K562 (cell line): ENCODE data around the gene DZIP1. TPM values are rescaled to one million over a fixed set of nuclear protein-coding genes. Genes with fewer than 3 reads are reported as not detected.

ENCODE experiments used
- ATAC-seq: fragments of 200-7000 bp; cut with Tn5 transposase; 3 replicates; pipeline ENCODE4 v1.9.1; 2020; ENCODE audit warnings: moderate library complexity
- BruUV-seq: library from RNA; stranded (reverse); fragments of 400-500 nt; replicated peaks from 2 replicates; lab custom pipeline; 2021; lab: Mats Ljungman, UMichigan
- CTCF ChIA-PET: fragments of 300-600 bp; formaldehyde crosslinking; extraction: SDS; loops from one replicate; lab custom pipeline; 2021; ENCODE audit warnings: low intra/inter-chr PET ratio; lab: Yijun Ruan, JAX
- POLR2A ChIA-PET: fragments of 300-600, 350-650 bp; sonication (Branson Sonifier 250); formaldehyde crosslinking; extraction: SDS; loops from one replicate; lab custom pipeline; 2021; ENCODE audit warnings: antibody characterized with exemption, inconsistent platforms; lab: Yijun Ruan, JAX
- DNase-seq, 4 experiments: peaks; one replicate each; pipeline versions ENCODE4 v3.0.0 to v3.0.0-alpha.2; 2011 to 2018; ENCODE audit warnings: low spot score in 3 of 4, mixed read lengths in 3 of 4; ENCODE audit errors: extremely low read depth in 1 of 4
- FAIRE-seq: peaks from 2 replicates; lab custom pipeline; 2011; peaks lifted over from hg19 to GRCh38; lab: Jason Lieb, UNC
- H2AFZ ChIP-seq: 2 replicates; pipeline ENCODE4 v1.6.0; 2011; ENCODE audit warnings: low read depth, low read length, control low read depth, inconsistent platforms
- H3K27ac ChIP-seq: fragments of 200-600 bp; 3 replicates; pipeline ENCODE4 v1.8.0; 2011; ENCODE audit warnings: low read depth, mild to moderate bottlenecking, control low read depth, inconsistent platforms, low read length, moderate library complexity, mixed read lengths; ENCODE audit errors: extremely low read depth
- H3K27me3 ChIP-seq, 2 experiments: fragments of 300-600 bp in 1 of 2; 2 replicates in 1 of 2; 3 replicates in 1 of 2; pipeline versions ENCODE4 v1.6.0 to v1.8.0; 2011; ENCODE audit warnings: inconsistent platforms in 2 of 2, low read length in 2 of 2, mild to moderate bottlenecking in 1 of 2, mixed read lengths in 1 of 2, moderate library complexity in 1 of 2; ENCODE audit not compliant: control insufficient read depth in 2 of 2, insufficient read depth in 2 of 2
- H3K36me3 ChIP-seq: fragments of 300-600 bp; 3 replicates; pipeline ENCODE4 v1.8.0; 2011; ENCODE audit warnings: mild to moderate bottlenecking, low read length, inconsistent platforms; ENCODE audit not compliant: control insufficient read depth, insufficient read depth
- H3K4me1 ChIP-seq, 2 experiments: fragments of 200-600 bp in 1 of 2; replicated peaks in 1 of 2; 2 replicates in 1 of 2; 3 replicates in 1 of 2; pipeline versions ENCODE4 v1.5.1 to v1.8.0; 2011; ENCODE audit warnings: inconsistent platforms in 2 of 2, low read length in 2 of 2, mild to moderate bottlenecking in 1 of 2, mixed read lengths in 1 of 2, moderate library complexity in 1 of 2; ENCODE audit not compliant: control insufficient read depth in 2 of 2, insufficient read depth in 2 of 2
- H3K4me2 ChIP-seq: 2 replicates; pipeline ENCODE4 v1.6.1; 2011; ENCODE audit warnings: low read length, control low read depth, inconsistent platforms, mixed read lengths; ENCODE audit not compliant: insufficient read depth
- H3K4me3 ChIP-seq: fragments of 200-600 bp; sonication (generic), shearing (Covaris generic); 2 replicates; pipeline ENCODE4 v1.5.1; 2016; ENCODE audit warnings: control low read depth, inconsistent platforms
- H3K79me2 ChIP-seq: fragments of 200-600 bp; 3 replicates; pipeline ENCODE4 v1.8.0; 2011; ENCODE audit warnings: low read length, inconsistent platforms; ENCODE audit not compliant: control insufficient read depth, insufficient read depth
- H3K9ac ChIP-seq, 2 experiments: 2 replicates each; pipeline versions ENCODE4 v1.6.0 to v1.6.1; 2011; ENCODE audit warnings: low read depth in 2 of 2, low read length in 2 of 2, control low read depth in 1 of 2, inconsistent platforms in 1 of 2, mild to moderate bottlenecking in 1 of 2, mixed read lengths in 1 of 2; ENCODE audit not compliant: insufficient read depth in 1 of 2
- H3K9me1 ChIP-seq: one replicate; pipeline ENCODE4 v1.6.0; 2011; ENCODE audit warnings: inconsistent platforms, mild to moderate bottlenecking, low read length, moderate library complexity; ENCODE audit not compliant: control insufficient read depth, insufficient read depth
- H3K9me3 ChIP-seq: replicated peaks from 2 replicates; pipeline ENCODE4 v1.5.1; 2011; ENCODE audit warnings: low read depth, low read length, inconsistent platforms; ENCODE audit not compliant: control insufficient read depth, insufficient read depth
- H4K20me1 ChIP-seq: replicated peaks from 2 replicates; pipeline ENCODE4 v1.6.1; 2011; ENCODE audit warnings: low read length, inconsistent platforms, mixed read lengths; ENCODE audit not compliant: control insufficient read depth, insufficient read depth
- DACH1 ChIP-seq: fragments of 450-650 bp; IDR thresholded peaks from 2 replicates; pipeline ENCODE4 v1.6.1; 2018; ENCODE audit not compliant: partially characterized antibody
- MIER1 ChIP-seq: fragments of 450-650 bp; IDR thresholded peaks from 2 replicates; pipeline ENCODE4 v1.6.1; 2016; ENCODE audit warnings: antibody characterized with exemption, mild to moderate bottlenecking, low read depth
- NEUROD1 ChIP-seq: fragments of 150-350 bp; IDR thresholded peaks from 2 replicates; pipeline ENCODE4 v1.6.1; 2014; ENCODE audit warnings: borderline replicate concordance, low read length, low read depth; ENCODE audit not compliant: partially characterized antibody
- NUFIP1 ChIP-seq: fragments of 450-650 bp; IDR thresholded peaks from 2 replicates; pipeline ENCODE4 v1.6.1; 2018; ENCODE audit not compliant: partially characterized antibody
- PHF21A ChIP-seq: fragments of 450-650 bp; IDR thresholded peaks from 2 replicates; pipeline ENCODE4 v1.6.1; 2017; ENCODE audit warnings: low read depth, borderline replicate concordance
- POLR2H ChIP-seq: IDR thresholded peaks from 2 replicates; pipeline ENCODE4 v1.6.1; 2016; ENCODE audit warnings: missing genetic modification characterization, low read depth, mild to moderate bottlenecking, control low read depth, missing compliant biosample characterization, moderate library complexity
- RAD51 ChIP-seq: fragments of 450-650 bp; IDR thresholded peaks from 2 replicates; pipeline ENCODE4 v1.7.1; 2016; ENCODE audit warnings: low read depth, mild to moderate bottlenecking, borderline replicate concordance
- ZNF224 ChIP-seq: sonication (generic); formaldehyde crosslinking; IDR thresholded peaks from 2 replicates; pipeline ENCODE4 v1.8.0; 2022; ENCODE audit warnings: mild to moderate bottlenecking, missing genetic modification reagents
- ZNF551 ChIP-seq: fragments of 250-450 bp; sonication (Bioruptor Pico); IDR thresholded peaks from 2 replicates; pipeline ENCODE4 v1.5.0; 2021; ENCODE audit warnings: mild to moderate bottlenecking, moderate library complexity
- WGBS: fragments of 100-300 bp; shearing (Covaris generic); methylation state at CpG from one replicate; pipeline ENCODE4 v1.1.6; 2016; ENCODE audit warnings: low coverage, mixed read lengths; ENCODE audit not compliant: insufficient coverage; ENCODE audit errors: missing lambda C conversion rate; 5-methylcytosine and 5-hydroxymethylcytosine counted together
- in situ Hi-C: fragments of 300-500 bp; cut with MboI; formaldehyde crosslinking; loops from 4 replicates; pipeline ENCODE4 v1.15.0; 2018; ENCODE audit warnings: inconsistent platforms, mixed read lengths
- intact Hi-C: fragments of 100-400 bp; cut with micrococcal nuclease; formaldehyde crosslinking; loops from 2 replicates; pipeline ENCODE4 v1.14.2; 2022
- polyA plus RNA-seq, 8 experiments: library from polyadenylated mRNA; depleted of rRNA in 4 of 8; stranded (reverse) in 5 of 8; unstranded in 3 of 8; fragments of >200 nt; fragmentation: Nextera tagmentation in 2 of 8; fragmentation: Illumina TruSeq in 1 of 8; extraction: Ambion mirVana in 2 of 8; extraction: Trizol in 1 of 8; gene quantifications; 2 replicates each; pipeline versions ENCODE4 v1.2.1 to v1.2.3, GENCODE V29; 2011 to 2014; ENCODE audit warnings: inconsistent platforms in 1 of 8, missing spikeins in 1 of 8
- total RNA-seq, 7 experiments: library from RNA; depleted of rRNA in 6 of 7; stranded (reverse); fragments of >200 nt in 6 of 7; fragmentation: Illumina TruSeq in 2 of 7; extraction: Trizol in 2 of 7; gene quantifications; 2 replicates each; pipeline versions ENCODE4 v1.2.1 to v1.2.3, GENCODE V29; 2011 to 2021; ENCODE audit warnings: low replicate concordance in 1 of 7
- TF ChIP-seq, protein P1 (sequence below), 2 experiments: IDR thresholded peaks in 1 of 2; conservative IDR thresholded peaks in 1 of 2; 2 replicates each; pipeline ENCODE4 v1.6.1; 2016; ENCODE audit warnings: low read depth in 2 of 2, mild to moderate bottlenecking in 1 of 2, missing compliant biosample characterization in 1 of 2, missing genetic modification characterization in 1 of 2, moderate library complexity in 1 of 2

DZIP1 gene
- total and polyA plus RNA-seq, 9 of the 15 experiments (the other 6 are each of a cell fraction or from before 2014, with no cell fraction given) = 0.07 TPM; not detected in 8

DNA sequence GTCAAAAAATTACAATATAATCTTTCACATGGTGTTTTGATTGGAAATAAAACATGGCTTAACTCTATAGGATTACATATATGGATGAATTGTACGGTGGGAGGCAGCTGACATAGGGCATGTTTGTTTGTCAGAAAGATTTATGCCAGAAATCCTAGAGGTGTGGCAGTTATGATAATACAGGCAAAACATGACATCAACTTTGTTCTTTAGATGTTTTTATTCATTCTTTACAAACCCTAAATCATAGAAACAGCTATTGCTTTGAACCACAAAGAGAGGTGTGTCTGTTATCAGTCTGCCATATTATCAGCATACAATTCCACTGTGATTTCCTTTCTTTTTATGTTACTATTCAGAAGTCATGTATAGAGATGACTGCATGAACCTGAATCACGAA is 100.2 kb downstream of the DZIP1 start:
- POLR2A ChIA-PET = interaction anchor here (1.0 kb wide), 1 partner anchor 32 kb away, joined by 3 read pairs; no protein-coding TSS in a partner anchor
- no peak for DNase-seq

DNA sequence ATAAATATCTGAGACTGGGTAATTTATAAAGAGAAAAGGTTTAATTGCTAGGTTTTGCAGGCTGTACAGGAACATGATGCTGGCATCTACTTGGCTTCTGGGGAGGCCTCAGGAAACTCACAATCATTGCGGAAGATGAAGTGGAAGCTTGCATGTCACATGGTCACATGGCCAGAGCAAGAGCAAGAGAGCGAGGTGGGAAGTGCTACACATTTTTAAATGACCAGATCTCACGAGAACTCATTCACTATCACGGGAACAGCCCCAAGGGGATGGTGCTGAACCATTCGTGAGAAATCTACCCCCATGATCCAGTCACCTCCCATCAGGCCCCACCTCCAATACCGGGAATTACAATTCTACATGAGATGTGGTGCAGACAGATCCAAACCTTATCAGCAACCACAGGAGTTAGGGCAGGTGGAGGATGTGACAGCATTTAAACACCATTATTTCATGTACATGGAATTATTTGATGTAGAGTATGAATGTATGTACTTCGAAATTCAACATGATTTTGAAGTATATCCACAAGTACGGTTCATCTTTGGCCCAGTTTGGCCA is 102.5 kb downstream of the DZIP1 start:
- no peak overlapping the region for H3K27ac ChIP-seq
- 13% methylated on average over 8 of the region's 8 CpGs for WGBS
- no TSS peak for BruUV-seq
- H3K4me2 ChIP-seq = no peak overlapping the region
- H3K36me3 ChIP-seq = no peaks in the 10 kb centered on the region
- no peaks in the 10 kb centered on the region; a peak in 1 of 5 replicates for H3K27me3 ChIP-seq
- no peak overlapping the region for H2AFZ ChIP-seq
- H3K79me2 ChIP-seq = no peaks in the 10 kb centered on the region
- H3K4me1 ChIP-seq = no peaks in the 10 kb centered on the region; a peak in 1 of 5 replicates
- no peaks in the 10 kb centered on the region for H4K20me1 ChIP-seq
- CTCF ChIA-PET = no interaction called here
- DNase-seq (peak in 1 of 4 experiments; percentile 19), FAIRE-seq (no peak), ATAC-seq (peak; percentile 77)
- no peaks in the 10 kb centered on the region for H3K9me1 ChIP-seq
- H3K4me3 ChIP-seq = no peak overlapping the region
- in situ Hi-C loops (loop anchor here (25.0 kb wide), 1 partner anchor 295 kb away; no protein-coding TSS in a partner anchor), intact Hi-C loops (no loop called here)
- POLR2A ChIA-PET = interaction anchor here (0.6 kb wide), 1 partner anchor 28 kb away, joined by 3 read pairs; no protein-coding TSS in a partner anchor
- no peaks in the 10 kb centered on the region for H3K9me3 ChIP-seq
- no peak overlapping the region for H3K9ac ChIP-seq
- TF ChIP-seq DACH1 (no peak), PHF21A (no peak), POLR2H (tag) (no peak), ZNF551 (CRISPR knock-in tag) (no peak), NUFIP1 (no peak), RAD51 (peak; percentile 58; the same call in 1 of the 2 replicates)
- TF ChIP-seq, protein P1, sequence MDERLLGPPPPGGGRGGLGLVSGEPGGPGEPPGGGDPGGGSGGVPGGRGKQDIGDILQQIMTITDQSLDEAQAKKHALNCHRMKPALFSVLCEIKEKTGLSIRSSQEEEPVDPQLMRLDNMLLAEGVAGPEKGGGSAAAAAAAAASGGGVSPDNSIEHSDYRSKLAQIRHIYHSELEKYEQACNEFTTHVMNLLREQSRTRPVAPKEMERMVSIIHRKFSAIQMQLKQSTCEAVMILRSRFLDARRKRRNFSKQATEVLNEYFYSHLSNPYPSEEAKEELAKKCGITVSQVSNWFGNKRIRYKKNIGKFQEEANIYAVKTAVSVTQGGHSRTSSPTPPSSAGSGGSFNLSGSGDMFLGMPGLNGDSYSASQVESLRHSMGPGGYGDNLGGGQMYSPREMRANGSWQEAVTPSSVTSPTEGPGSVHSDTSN (CRISPR knock-in tag; IDR thresholded peaks at IDR 0.05; ENCODE audit: low read depth) = no peak
- TF ChIP-seq, protein P1 (tag; conservative IDR thresholded peaks at IDR 0.05; ENCODE audit: low read depth) = 0 out of 2 replicates have a peak, but pooled peaks have one; percentile 26

More for the DNA sequence above, 100.2 kb downstream of the DZIP1 start:
- Histone ChIP-seq H3K9me1 (no peaks in the 10 kb centered on the region), H3K9ac (no peak overlapping the region), H3K9me3 (no peaks in the 10 kb centered on the region), H2AFZ (no peak overlapping the region), H3K79me2 (no peaks in the 10 kb centered on the region), H3K4me1 (no peaks in the 10 kb centered on the region; a peak in 1 of 5 replicates), H3K27ac (no peak overlapping the region), H4K20me1 (no peaks in the 10 kb centered on the region), H3K4me3 (no peak overlapping the region), H3K36me3 (no peaks in the 10 kb centered on the region), H3K27me3 (no peaks in the 10 kb centered on the region; a peak in 2 of 5 replicates), H3K4me2 (no peak overlapping the region)
- FAIRE-seq (no peak), ATAC-seq (no peak)
- in situ Hi-C loops (loop anchor here (25.0 kb wide), 1 partner anchor 293 kb away; no protein-coding TSS in a partner anchor), intact Hi-C loops (no loop called here)
- TF ChIP-seq ZNF224 (CRISPR knock-in tag) (no peak), NEUROD1 (no peak), MIER1 (no peak), PHF21A (no peak)
- CTCF ChIA-PET = no interaction called here
- BruUV-seq = no TSS peak
- WGBS = 0% methylated on average over 2 of the region's 2 CpGs
